Measurements from ENCODE around the gene RHEB. TPM values are rescaled to one million over a fixed set of nuclear protein-coding genes. Genes with fewer than 3 reads are reported as not detected.

Gene RHEB
- total RNA-seq, 1 donor from 2014 or later: 71.7 TPM

- TF ChIP-seq CTCF (IDR thresholded peaks at IDR 0.05; ENCODE audit: unreplicated experiment): no peak
- H3K27ac Mint-ChIP-seq: no peak overlapping the region
- H3K36me3 Mint-ChIP-seq (ENCODE audit: insufficient read depth): peaks cover 4% of the 10 kb centered on the region
- peaks cover 7% of the 10 kb centered on the region for H3K9me3 Mint-ChIP-seq (ENCODE audit: low read depth)
- peaks cover 4% of the 10 kb centered on the region for H3K4me1 Mint-ChIP-seq (ENCODE audit: low read depth)
- H3K27me3 Mint-ChIP-seq: peaks cover 25% of the 10 kb centered on the region
- no peak overlapping the region for H3K4me3 Mint-ChIP-seq (ENCODE audit: low read depth)
- DNase-seq (ENCODE audit: low spot score, unreplicated experiment): no peak
These were observed 103.4 kb downstream of the RHEB start for GRCh38 chr7:151416112-151416940.

Small RNA genes lying within 50 kb of the gene (microRNA-seq; reads per million reads assigned to microRNA genes)
- not detected for gene MIR3907 (ENCODE audit: borderline number of aligned reads, unreplicated experiment)

Other genes with a start within 250 kb of the RHEB start
- 49.0 and 53.5 TPM in 2 replicates for gene NUB1, start 178.1 kb downstream of the RHEB start, total RNA-seq
- 80.6 and 82.9 TPM in 2 replicates for gene WDR86, start 109.9 kb downstream of the RHEB start, total RNA-seq
- gene CRYGN, start 79.8 kb downstream of the RHEB start, total RNA-seq: 2.5 and 3.2 TPM in 2 replicates